ENCODE results near the gene ZNF518A. TPM values are rescaled to one million over a fixed set of nuclear protein-coding genes. Genes with fewer than 3 reads are reported as not detected.

The ZNF518A gene
- 13.7 and 17.2 TPM in 2 replicates for total RNA-seq (2021)
- Bru-seq, nascent RNA, result percentile 87 among the genes with signal in this experiment
- BruChase-seq, experiment 1, labeled RNA remaining after a 2-hour chase, result percentile 96 among the genes with signal in this experiment
- BruChase-seq, experiment 2, labeled RNA remaining after a 6-hour chase, result percentile 92 among the genes with signal in this experiment
- long read RNA-seq, partial matches to known transcripts, result 1 of 6 reads
- long read RNA-seq, other reads (novel, unspliced or antisense), result 5 of 6 reads

DNA sequence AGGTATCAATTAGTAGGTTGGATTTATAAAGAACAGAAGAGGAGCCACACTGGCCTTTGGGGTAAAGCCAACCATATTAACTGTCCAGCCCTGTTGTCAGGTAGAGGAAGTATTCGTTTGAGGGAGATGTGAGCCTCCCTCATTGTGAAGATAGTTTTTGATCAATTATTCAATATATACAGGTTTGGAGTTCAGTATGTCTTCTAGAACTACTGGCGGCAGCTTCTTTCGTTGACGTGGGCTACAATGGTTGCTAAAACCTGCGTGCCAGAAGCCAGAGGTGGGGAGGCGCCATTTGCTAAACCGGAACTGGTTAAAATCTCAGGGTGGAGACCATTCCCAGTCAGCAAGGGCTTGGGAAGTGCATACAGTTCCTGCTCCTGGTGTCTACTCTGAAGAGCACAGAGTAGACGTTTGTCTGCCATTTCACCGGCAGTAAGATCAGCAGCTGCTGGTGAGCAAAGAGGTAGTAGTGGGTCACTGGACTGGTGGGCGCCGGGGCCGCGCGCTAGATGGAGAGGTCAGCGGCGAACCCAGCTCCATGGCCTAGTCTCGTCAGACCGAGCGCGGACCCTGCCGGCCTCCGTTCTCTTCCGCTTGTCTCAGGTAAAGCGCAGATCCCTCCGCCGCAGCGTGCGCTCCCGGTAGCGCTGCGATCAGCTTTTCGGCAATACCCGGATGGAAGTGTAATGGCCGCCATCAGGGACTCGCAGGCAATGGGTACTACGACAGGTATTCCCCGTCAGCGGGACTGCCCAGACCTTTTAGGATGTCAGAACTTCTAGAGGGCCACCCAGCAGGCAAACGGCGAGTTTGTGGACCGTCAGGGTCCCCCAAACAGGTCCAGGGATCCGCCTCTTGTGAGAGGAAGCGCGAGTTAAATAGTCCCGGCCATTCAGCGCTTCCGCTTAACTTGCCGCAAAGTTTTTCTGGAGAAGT is at the start of gene ZNF518A:
Gene ZNF518A (plus strand): TSS at position 911 of the 939 bp plus-strand sequence. CDS start 26,026 bp downstream, outside the sequence.
- CTCF ChIA-PET, result interaction anchor here (1.3 to 1.5 kb wide), 2 partner anchors 13 to 100 kb away, joined by 3 to 8 read pairs; no protein-coding TSS in a partner anchor

DNA sequence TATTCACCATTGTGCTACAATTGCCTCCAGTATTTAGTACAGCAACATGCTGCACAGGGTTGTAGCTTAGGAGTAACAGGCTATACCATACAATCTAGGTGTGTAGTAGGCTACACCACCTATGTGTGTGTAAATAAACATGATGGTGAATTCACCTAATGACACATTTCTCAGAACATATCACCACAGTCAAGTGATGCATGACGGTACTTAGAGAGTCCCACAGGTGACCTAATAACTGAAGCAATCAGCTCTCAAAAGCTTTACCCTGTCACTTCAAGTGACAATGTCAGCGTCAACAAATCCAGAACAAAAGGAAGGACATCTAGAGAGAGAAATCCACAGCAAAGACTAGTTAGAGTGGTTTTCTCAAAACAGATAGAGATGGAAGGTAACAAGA is 47.9 kb upstream of the ZNF518A start:
- intact Hi-C loops (cut with micrococcal nuclease; ENCODE audit: unreplicated experiment), result no loop called here

More for the DNA sequence above, at the start of gene ZNF518A:
- TF ChIP-seq EZH2 (IDR thresholded peaks at IDR 0.05; ENCODE audit: borderline replicate concordance, low read depth, low read length, poor library complexity, severe bottlenecking) (no peak), CTCF (conservative IDR thresholded peaks at IDR 0.05; ENCODE audit: low read depth, low read length) (no peak)
- Histone ChIP-seq H3K36me3 (ENCODE audit: insufficient read depth, low read length, poor library complexity, severe bottlenecking) (peaks cover 11% of the 10 kb centered on the region), H3K27ac (ENCODE audit: low read depth, low read length, poor library complexity, severe bottlenecking) (peak within 1 kb of the TSS; percentile 99), H3K4me3 (ENCODE audit: low read depth, low read length, poor library complexity, severe bottlenecking) (peak within 1 kb of the TSS; percentile 62), H3K9me3 (ENCODE audit: low read depth, low read length, poor library complexity, severe bottlenecking) (no peaks in the 10 kb centered on the region), H3K4me1 (ENCODE audit: insufficient read depth, low read length, poor library complexity, severe bottlenecking) (peaks cover 7% of the 10 kb centered on the region), H3K27me3 (replicated peaks; ENCODE audit: insufficient read depth, low read depth, low read length, poor library complexity) (peaks cover 13% of the 10 kb centered on the region)
- peak; percentile 97 for DNase-seq (ENCODE audit: low spot score)
- TSS peak; percentile 96 for BruUV-seq (replicated peaks)
- POLR2A ChIA-PET (ENCODE audit: low non-redundant PET), result interaction anchor here (0.6 to 1.7 kb wide), 4 partner anchors 21 to 161 kb away, joined by 3 to 12 read pairs (median 5); no protein-coding TSS in a partner anchor
- intact Hi-C loops (cut with micrococcal nuclease; ENCODE audit: unreplicated experiment), result loop anchor here (1.0 kb wide), 1 partner anchor 39 kb away; no protein-coding TSS in a partner anchor

More for the DNA sequence above, 47.9 kb upstream of the ZNF518A start:
- no peak for TF ChIP-seq EZH2 (IDR thresholded peaks at IDR 0.05; ENCODE audit: borderline replicate concordance, low read depth, low read length, poor library complexity, severe bottlenecking)
- TF ChIP-seq CTCF (conservative IDR thresholded peaks at IDR 0.05; ENCODE audit: low read depth, low read length), result no peak
- no peaks in the 10 kb centered on the region for H3K4me1 ChIP-seq (ENCODE audit: insufficient read depth, low read length, poor library complexity, severe bottlenecking)
- no peaks in the 10 kb centered on the region for H3K9me3 ChIP-seq (ENCODE audit: low read depth, low read length, poor library complexity, severe bottlenecking)
- H3K36me3 ChIP-seq (ENCODE audit: insufficient read depth, low read length, poor library complexity, severe bottlenecking), result no peaks in the 10 kb centered on the region
- no peak overlapping the region for H3K27ac ChIP-seq (ENCODE audit: low read depth, low read length, poor library complexity, severe bottlenecking)
- ChIA-PET CTCF (no interaction called here), POLR2A (ENCODE audit: low non-redundant PET) (no interaction called here)
- BruUV-seq (replicated peaks), result no TSS peak
- no peak overlapping the region for H3K4me3 ChIP-seq (ENCODE audit: low read depth, low read length, poor library complexity, severe bottlenecking)
- H3K27me3 ChIP-seq (replicated peaks; ENCODE audit: insufficient read depth, low read depth, low read length, poor library complexity), result no peaks in the 10 kb centered on the region
- no peak for DNase-seq (ENCODE audit: low spot score)
